ENCODE measurements around the gene CCDC91.

DNA sequence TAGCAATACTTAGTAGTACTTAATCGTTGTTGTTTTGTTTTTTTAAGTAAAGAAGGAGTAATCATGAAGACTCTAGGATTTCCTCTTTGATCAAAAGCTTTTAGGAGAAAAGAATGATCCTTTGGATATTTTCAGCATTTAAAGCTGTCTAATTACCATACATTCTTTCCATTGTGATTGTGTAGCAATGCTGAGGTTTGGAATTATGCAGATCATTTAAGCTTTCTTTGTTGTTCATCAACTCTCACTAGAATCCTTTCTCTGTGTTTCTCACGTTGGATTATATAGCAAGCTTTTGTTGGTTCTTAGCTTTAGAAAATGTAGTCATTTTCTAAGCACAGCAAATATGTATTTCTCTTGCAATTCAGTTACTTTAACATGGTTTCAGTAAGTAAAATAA is 25.8 kb downstream of the CCDC91 start:
- no peak for TF ChIP-seq MEIS1 (CRISPR knock-in tag; IDR thresholded peaks at IDR 0.05; ENCODE audit: borderline replicate concordance)
- TF ChIP-seq, protein P1, sequence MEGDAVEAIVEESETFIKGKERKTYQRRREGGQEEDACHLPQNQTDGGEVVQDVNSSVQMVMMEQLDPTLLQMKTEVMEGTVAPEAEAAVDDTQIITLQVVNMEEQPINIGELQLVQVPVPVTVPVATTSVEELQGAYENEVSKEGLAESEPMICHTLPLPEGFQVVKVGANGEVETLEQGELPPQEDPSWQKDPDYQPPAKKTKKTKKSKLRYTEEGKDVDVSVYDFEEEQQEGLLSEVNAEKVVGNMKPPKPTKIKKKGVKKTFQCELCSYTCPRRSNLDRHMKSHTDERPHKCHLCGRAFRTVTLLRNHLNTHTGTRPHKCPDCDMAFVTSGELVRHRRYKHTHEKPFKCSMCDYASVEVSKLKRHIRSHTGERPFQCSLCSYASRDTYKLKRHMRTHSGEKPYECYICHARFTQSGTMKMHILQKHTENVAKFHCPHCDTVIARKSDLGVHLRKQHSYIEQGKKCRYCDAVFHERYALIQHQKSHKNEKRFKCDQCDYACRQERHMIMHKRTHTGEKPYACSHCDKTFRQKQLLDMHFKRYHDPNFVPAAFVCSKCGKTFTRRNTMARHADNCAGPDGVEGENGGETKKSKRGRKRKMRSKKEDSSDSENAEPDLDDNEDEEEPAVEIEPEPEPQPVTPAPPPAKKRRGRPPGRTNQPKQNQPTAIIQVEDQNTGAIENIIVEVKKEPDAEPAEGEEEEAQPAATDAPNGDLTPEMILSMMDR (tag by site-specific recombination; IDR thresholded peaks at IDR 0.05) = no peak
- TF ChIP-seq, protein P2, sequence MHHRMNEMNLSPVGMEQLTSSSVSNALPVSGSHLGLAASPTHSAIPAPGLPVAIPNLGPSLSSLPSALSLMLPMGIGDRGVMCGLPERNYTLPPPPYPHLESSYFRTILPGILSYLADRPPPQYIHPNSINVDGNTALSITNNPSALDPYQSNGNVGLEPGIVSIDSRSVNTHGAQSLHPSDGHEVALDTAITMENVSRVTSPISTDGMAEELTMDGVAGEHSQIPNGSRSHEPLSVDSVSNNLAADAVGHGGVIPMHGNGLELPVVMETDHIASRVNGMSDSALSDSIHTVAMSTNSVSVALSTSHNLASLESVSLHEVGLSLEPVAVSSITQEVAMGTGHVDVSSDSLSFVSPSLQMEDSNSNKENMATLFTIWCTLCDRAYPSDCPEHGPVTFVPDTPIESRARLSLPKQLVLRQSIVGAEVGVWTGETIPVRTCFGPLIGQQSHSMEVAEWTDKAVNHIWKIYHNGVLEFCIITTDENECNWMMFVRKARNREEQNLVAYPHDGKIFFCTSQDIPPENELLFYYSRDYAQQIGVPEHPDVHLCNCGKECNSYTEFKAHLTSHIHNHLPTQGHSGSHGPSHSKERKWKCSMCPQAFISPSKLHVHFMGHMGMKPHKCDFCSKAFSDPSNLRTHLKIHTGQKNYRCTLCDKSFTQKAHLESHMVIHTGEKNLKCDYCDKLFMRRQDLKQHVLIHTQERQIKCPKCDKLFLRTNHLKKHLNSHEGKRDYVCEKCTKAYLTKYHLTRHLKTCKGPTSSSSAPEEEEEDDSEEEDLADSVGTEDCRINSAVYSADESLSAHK (tag by site-specific recombination; IDR thresholded peaks at IDR 0.05) = no peak
- no peak for TF ChIP-seq ZNF777 (tag by site-specific recombination; IDR thresholded peaks at IDR 0.05; ENCODE audit: borderline replicate concordance)
- TF ChIP-seq ZNF274 (IDR thresholded peaks at IDR 0.05; ENCODE audit: low read length) = no peak
- no peak for TF ChIP-seq ZNF274 (tag by site-specific recombination; IDR thresholded peaks at IDR 0.05; ENCODE audit: borderline replicate concordance)
- TF ChIP-seq, protein P3, sequence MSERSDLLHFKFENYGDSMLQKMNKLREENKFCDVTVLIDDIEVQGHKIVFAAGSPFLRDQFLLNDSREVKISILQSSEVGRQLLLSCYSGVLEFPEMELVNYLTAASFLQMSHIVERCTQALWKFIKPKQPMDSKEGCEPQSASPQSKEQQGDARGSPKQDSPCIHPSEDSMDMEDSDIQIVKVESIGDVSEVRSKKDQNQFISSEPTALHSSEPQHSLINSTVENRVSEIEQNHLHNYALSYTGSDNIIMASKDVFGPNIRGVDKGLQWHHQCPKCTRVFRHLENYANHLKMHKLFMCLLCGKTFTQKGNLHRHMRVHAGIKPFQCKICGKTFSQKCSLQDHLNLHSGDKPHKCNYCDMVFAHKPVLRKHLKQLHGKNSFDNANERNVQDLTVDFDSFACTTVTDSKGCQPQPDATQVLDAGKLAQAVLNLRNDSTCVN (tag by site-specific recombination; optimal IDR thresholded peaks at IDR 0.05) = no peak
- TF ChIP-seq, protein P4, sequence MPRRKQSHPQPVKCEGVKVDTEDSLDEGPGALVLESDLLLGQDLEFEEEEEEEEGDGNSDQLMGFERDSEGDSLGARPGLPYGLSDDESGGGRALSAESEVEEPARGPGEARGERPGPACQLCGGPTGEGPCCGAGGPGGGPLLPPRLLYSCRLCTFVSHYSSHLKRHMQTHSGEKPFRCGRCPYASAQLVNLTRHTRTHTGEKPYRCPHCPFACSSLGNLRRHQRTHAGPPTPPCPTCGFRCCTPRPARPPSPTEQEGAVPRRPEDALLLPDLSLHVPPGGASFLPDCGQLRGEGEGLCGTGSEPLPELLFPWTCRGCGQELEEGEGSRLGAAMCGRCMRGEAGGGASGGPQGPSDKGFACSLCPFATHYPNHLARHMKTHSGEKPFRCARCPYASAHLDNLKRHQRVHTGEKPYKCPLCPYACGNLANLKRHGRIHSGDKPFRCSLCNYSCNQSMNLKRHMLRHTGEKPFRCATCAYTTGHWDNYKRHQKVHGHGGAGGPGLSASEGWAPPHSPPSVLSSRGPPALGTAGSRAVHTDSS (tag by site-specific recombination; IDR thresholded peaks at IDR 0.05) = no peak
- TF ChIP-seq ZNF423 (tag by site-specific recombination; IDR thresholded peaks at IDR 0.05) = no peak
- no peak for TF ChIP-seq ZNF2 (tag by site-specific recombination; IDR thresholded peaks at IDR 0.05)
- TF ChIP-seq ZNF530 (tag by site-specific recombination; IDR thresholded peaks at IDR 0.05; ENCODE audit: low read depth) = no peak

Measured in HEK293 (cell line).